C4-2B (cell line): ENCODE data around the gene SLC4A9.
A peak's percentile ranks its signal among the peaks of the same experiment; 100 is the strongest.

Source experiments
- CTCF ChIP-seq: fragments of 450-650 bp; conservative IDR thresholded peaks from 2 replicates; pipeline ENCODE4 v1.5.1; 2017; ENCODE audit warnings: mild to moderate bottlenecking
- ZFX ChIP-seq: fragments of 450-650 bp; IDR thresholded peaks from 2 replicates; pipeline ENCODE4 v1.6.1; 2017

DNA sequence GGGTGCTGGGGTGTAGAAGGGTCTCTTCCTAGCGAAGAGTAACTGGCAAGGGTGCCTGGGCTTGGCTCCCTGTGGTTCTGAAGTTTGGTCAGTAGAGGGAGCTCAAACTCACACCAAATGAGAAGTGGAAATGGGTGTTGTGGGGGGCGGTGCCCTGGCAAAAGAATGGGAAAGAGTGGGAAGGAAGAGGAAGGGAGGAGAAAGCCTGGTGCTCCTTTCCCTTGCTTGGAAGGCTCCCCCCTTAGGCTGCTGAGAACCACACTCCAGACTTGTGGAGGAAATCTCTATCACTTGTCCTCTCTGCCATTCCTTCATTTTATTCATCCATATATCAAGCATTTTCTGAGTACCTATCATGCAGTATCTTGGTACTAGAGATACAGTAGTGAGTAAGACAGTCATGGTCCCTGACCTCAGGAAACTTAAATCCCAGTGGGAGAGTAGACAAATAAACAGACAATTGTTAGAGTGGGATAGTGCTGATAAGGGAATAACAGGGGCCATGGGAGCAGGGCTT is 13.0 kb downstream of the SLC4A9 start:
- peak; percentile 94 for TF ChIP-seq CTCF
- TF ChIP-seq ZFX: no peak
